COLO668 (cell line): Measurements from ENCODE around the gene DPP6.
"Not testable (repeated sequence)": the region's sequence is repeated elsewhere in the genome, so short reads cannot be mapped to it uniquely, and the experiment has no call there.

Experiments used
- DNase-seq: peaks from one replicate; lab custom pipeline; 2025; ENCODE audit not compliant: unreplicated experiment; lab: John Stamatoyannopoulos, UW

DPP6 gene

DNA sequence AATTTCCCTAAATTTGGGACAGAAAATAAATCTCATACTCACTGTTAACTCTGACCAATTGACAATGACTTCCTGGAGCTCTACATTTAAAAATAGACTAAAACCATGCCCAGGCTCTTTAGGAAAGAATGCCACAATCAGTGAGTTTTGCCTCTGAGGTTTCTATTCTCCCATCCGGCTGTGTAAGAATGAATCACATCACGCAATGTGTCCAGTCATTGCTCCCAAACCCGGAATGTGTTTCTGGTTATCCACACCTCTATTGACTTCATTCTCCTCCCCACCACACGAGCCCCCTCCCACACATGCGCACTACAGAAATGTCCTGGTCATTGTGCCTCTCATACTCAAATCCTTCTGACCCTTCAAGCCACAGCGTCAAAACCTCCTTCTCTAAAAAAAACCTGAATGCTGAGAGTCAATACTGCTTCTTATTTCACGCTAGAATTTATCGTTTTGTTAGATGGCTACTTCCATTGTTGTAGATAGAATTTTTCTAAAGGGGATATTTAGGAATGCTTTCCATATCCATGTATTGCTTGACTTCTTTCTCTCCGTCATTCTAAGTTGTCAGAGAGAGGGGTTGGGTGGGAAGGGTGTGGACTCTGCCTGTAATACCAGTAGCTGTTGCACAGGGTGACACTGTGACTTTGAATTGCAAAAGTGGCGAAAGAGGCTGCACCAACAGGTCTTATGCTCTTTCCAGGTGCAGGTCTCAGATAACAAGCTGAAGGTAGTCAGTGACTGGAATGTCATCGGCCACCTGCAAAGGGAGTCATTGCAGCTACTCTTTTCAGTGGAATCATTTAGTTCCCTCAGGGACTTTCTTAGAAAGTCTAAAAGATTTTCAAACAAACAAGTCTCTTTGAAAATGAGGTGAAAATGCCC, 594.2 kb downstream of the DPP6 start:
- no peak for DNase-seq

DNA sequence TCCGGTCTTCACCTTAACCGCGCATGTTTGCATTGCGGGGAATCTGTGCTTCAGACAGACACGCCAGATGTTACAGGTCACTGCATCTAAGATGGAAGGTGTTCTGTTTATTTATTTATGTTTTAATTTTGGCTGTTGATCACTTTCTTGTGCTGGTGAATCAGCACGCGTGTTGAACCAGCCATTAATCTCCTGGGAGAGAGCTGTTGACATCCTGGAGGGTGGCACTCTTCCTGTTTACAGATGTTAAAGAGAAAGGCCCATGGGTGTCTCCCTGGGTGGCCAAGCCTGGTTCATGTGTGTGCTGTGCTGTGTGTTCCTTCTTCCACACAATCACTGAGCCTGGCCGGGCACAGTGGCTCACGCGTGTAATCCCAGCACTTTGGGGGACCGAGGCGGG, 595.4 kb downstream of the DPP6 start:
- no peak for DNase-seq

DNA sequence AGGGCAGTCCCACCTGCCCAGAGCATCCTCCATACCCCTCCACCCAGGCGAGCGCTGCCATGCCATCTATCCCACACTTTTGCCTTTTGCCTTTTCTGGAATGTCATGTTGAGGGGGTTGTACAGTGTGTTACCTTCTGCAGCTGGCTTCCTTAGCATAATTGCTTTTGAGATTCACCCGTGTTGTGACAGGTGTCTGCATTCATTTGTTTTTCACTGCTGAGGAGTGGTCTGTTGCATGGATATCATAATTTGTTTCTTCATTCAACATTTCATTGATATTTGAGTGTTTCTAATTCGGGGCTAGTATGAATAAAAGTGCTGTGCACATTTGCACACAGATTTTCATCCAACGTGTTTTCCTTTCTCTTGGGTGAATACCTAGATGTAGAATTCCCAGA, 596.8 kb downstream of the DPP6 start:
- no peak for DNase-seq

DNA sequence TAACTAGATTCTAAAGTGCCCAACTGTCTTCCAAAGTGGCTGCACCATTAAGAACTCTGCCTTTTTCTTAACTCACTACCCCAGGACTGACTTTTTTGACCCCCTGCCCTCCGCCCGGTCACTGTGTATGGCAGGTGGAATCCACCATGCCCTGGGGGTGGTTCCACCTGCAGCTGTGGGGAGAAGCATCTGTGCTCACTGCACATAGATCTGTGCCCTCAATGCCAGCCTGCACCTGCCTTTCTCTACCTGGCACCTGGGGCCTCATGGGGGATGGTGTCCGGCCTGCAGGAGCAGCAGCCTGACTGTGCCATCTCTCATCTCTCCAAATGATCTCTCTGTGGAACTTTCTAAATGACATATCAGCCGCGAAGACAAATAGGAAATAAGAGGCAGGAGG, 597.2 kb downstream of the DPP6 start:
- DNase-seq = no peak

DNA sequence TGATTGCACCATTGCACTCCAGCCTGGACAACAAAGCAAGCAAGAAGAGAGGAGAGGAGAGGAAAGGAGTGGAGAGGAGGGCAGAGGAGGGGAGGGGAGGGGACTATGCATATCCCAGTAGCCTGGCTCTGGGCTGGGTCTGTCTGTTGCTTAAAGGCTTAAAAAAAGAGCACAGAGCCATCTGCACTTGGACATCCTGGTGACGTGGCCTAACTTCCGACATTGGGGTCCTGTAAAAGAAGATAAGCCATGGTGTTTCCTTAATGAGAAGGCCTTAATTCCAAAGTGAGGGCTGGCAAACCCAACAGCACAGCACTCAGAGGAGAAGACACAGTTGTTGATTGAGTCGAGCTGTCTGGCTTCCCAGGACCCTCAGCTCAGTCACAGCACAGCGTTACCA, 598.1 kb downstream of the DPP6 start:
- DNase-seq = no peak

DNA sequence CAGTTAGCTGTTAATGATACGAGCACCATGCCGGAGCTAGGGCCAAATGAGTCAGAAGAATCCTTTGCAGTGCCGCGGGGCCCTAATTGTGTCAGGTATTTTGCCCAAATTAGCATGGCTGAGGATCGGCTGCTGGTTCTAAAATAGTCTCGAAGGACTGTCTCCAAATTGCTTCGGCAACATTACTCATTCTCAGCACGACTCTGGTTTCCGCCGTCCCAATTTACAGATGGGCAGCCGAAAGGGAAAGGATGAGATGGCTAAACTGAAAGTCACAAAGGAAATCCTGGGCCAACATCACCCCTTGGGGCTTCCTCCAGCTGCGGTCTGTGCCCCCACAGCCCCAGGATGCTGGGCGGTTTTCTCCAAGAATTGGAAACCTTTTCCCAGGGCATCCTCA, 599.3 kb downstream of the DPP6 start:
- DNase-seq = no peak

DNA sequence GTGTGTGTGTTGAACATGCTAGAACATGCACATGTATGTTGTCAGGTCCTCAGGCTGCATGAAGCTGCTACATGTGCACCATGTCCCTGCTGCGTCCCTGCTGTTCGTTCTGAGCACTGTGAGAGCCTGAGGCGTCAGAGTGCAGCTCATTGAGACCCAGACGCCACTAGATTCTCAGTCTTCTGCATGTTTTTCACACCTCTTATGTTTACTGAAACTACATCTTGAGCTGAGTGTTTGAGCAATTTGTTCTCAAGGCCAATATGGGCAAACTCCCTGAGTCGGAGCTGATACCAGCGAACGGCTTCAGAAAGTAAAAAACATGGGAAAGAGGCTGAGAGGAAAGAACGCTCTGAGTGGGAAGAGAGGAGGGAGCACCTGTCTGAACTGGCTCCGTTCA, 600.4 kb downstream of the DPP6 start:
- no peak for DNase-seq

DNA sequence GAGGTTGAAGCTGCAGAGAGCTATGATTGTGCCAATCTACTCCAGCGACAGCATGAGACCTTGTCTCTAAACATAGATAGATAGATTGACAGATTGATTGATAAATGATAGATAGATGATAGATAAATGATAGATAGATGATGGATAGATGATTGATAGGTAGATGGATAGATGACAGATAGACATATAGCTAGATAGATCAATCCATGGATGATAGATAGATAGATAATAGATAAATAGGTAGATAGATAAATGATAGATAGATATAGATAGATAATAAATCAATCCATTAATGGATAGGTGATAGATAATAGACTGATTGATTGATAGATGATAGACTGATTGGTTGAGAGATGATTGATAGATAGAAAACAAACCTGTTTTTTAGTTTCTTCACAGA, 601.1 kb downstream of the DPP6 start:
- no peak for DNase-seq

DNA sequence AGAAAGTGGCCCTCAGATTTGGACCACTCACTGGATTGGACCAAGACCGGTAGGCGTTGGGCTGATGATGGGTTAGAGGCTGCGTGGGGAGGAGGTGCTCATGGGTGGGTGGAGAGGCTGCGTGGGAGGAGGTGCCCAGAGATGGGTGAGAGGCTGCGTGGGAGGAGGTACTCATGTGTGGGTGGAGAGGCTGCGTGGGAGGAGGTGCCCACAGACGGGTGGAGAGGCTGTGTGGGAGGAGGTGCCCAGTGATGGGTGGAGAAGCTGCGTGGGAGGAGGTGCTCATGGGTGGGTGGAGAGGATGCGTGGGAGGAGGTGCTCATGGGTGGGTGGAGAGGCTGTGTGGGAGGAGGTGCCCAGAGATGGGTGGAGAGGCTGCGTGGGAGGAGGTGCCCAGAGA, 604.4 kb downstream of the DPP6 start:
- DNase-seq = no peak

DNA sequence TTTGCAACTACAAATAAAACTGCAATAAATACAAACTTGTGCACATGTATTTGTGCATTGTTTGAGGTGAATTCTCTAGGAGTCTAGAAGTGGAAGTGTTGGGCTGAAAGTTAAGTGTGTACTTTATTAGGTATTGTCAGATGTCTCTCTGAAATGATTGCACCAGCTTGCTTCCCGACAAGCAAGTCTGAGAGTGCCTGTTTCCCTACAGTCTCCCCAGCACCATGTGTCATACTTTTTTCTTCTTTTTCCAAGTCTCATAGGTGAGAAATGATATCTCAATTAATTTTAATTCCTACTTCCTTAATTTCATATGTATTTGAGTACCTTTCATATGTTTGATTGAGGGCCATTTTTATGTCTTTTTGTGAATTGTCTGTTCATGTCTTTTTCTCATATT, 614.6 kb downstream of the DPP6 start:
- no peak for DNase-seq

DNA sequence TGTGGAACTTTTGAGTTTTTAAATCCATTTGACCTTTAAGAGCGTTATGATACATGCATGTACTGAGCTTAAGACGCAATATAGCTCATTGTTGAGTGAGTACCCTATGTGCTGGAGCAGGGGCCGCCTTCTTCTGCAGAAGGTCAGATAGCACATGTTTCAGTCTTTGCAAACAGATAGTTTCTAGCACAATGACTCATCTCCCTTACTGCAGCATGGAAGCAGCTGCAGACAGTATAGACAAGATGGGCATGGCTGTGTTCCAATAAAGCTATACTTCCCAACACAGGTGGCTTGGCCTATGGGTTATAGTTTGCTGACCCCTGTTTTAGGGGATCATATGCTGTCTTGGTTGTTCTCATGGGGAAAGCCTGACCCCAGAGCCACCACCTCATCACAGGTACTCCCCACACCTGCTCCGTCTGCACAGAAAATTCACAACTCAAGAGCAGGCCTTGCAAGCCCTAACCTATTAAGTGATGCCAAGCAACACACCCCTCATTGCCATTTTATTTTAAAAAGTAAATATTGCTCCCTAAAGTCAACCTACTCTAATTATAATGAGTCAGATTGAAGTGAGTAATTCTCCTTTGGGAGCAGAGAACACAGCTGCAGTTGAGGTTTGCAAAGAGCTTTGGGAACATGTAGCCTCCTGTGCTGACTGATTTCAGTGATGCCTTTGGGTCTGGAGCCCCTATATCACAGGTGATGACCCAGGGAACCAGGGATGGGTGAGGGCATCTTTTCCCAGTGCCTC, 620.6 kb downstream of the DPP6 start:
- no peak for DNase-seq

DNA sequence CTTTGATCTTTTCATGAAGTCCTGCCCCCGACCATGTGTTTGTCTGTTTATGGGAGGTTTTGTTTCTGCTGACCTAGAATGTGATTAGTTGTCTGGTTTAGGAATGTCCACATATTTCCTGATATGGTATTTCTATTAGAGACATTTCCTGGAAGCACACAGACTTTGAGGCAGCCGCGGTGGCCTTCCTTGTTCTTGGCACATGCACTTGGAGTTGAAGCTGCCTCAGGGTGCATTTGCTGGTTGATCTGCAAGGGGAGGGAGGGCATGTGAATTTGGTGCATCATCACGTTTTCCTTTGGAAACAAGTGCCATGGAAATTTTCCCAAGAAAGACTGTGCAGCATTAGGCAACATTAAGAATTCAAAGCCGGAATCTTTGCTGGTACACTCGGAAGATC, 622.0 kb downstream of the DPP6 start:
- DNase-seq = no peak

DNA sequence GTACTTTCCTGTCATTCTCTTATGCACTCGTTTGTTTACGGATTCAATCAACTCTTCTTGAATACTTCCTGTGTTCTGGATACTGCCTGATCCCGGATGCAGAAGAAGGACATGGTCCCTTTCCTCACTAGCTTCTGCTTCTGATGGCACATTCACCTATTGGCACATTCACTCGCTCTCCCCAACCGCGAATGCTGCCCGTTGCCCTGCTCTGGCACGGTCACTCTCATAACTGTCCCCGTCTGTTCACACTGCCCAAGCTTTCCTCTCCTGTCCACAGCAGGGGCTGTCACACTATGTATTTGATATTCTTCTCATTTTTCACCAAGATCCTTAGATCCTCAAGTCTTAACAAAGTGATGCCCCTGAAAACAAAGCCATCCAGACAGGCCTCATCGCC, 623.4 kb downstream of the DPP6 start:
- no peak for DNase-seq

DNA sequence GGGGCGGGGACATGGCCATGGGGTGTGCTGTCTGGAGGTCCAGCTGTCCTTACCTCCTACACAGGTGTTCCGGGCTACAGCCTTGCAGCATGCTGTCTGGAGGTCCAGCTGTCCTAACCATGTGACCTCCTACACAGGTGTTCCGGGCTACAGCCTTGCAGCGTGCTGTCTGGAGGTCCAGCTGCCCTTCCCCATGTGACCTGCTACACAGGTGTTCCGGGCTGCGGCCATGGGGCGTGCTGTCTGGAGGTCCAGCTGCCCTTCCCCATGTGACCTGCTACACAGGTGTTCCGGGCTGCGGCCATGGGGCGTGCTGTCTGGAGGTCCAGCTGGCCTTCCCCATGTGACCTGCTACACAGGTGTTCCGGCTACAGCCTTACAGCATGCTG, 623.8 kb downstream of the DPP6 start:
- not testable (repeated sequence) for DNase-seq

DNA sequence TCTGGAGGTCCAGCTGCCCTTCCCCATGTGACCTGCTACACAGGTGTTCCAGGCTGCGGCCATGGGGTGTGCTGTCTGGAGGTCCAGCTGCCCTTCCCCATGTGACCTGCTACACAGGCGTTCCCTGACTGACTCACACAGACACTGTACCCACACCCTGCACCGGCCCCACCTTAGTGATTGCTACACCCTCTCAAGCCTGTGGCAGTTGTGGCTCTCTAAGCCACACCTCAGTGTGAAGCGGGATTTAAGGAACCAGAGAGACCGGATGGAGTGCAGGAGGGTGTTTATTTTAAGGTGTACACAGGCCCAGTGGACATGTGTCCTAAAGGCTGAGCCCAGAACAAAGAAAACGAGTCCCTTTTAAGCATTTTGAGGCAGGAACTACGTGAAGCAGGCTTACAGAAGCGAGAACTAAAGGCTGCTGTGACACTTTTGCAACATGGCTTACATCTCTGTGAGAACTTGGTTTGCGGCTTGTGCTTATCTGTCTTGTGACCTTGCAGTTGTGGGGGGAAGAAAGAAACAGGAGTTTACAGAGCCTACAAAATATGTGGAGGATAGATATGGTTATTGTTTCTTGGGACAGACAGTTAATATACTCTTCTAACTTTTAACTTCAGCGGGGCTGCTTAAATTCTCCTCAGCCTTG, 624.4 kb downstream of the DPP6 start:
- no peak for DNase-seq

DNA sequence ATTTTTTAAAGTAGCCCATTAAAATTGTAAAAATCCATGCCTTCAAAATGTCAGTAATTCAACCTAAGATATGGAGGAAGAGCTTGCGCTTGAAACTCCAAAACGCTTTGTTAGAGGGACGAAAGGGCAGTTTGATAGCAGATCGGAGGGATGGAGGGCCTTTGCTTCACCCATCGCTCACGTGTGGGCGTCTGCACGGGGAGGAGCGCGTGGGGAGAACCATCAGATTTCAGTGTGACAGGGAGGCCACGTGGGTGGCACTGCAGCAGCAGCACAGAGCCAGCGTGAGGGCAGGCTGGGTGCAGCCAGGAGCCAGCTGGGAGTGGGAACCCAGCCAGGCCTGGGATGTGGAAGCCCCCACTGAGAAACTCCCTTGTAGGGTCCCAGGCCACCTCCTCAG, 625.3 kb downstream of the DPP6 start:
- DNase-seq = no peak

DNA sequence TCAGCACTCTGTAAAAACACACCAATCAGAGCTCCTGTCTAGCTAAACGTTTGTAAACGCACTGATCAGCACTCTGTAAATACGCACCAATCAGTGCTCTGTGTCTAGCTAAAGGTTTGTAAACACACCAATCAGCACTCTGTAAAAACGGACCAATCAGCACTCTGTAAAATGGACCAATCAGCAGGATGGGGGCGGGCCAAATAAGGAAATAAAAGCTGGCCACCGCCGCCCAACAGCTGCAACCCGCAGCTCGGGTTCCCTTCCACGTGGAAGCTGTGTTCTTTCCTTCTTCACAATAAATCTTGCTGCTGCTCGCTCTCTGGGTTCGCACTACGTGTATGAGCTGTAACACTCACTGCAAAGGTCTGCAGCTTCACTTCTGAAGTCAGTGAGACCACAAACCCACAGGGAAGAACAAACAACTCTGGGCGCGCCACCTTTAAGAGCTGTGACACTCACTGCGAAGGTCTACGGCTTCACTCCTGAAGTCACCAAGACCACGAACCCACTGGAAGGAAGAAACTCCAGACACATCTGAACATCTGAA, 625.9 kb downstream of the DPP6 start:
- DNase-seq = not testable (repeated sequence)

DNA sequence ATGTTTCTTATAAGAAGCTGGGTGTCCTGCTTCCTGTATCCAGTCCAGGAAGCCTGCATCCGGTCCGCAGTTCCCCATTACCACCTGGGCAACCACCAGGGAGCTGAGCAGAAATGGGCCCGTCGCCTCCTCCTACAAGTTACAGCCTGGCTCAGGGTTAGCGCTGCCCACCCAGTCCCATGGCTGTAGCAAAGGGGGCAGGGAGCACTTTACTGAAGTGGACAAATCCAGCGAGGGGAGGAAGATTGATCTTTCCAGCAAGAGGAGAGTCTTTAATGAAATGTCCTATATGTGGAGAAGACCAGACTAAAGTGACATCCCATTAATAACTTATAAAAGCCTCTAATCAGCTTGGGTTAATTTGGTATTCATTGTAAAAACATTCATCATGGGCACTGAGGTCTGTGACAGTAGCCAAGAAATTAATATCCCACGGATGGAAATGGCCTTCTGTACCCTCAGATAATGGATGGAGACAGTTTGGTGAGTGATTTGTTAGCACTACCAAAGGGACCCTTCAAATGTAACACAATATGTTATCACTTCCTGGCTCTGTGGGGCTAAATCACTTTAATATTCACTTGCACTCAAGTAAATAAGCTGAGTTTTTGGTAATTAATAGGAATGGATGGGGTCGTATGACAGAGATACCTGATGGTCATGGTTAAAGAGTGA, 627.3 kb downstream of the DPP6 start:
- no peak for DNase-seq

DNA sequence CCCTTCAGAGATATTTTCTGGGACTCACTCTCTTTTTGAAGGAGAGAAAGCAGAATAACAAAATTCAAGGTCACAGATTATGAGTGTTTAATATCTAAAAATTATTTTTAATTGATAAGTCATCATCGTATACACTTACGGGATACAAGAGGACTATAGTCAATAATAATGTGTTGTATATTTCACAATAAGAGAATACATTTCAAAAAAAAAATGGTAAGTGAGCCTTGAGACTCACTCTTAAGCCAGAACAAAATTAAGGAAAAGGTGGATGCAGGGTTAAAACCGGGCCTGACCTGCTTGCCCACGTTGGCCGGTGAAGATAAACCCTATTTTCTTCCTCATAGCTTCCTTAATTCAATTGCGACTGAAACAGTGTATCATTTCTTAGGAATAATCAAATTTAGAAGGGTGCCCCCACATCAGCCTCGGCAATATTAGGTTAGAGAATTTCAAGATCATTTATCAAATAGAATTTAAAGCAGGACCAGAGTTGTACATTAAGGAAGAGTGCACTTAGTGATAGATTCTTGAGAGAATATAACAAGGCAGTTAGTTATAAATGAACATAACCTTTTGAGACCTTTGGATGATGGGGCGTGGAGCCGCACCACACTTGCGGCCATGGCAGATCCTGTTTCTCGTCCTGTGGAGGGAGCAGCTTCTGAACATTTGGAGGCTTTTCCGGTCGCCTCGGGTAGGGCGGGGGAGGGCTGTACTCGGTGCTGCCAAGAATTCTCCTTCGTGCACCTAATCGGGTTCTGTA, 628.9 kb downstream of the DPP6 start:
- DNase-seq = no peak

DNA sequence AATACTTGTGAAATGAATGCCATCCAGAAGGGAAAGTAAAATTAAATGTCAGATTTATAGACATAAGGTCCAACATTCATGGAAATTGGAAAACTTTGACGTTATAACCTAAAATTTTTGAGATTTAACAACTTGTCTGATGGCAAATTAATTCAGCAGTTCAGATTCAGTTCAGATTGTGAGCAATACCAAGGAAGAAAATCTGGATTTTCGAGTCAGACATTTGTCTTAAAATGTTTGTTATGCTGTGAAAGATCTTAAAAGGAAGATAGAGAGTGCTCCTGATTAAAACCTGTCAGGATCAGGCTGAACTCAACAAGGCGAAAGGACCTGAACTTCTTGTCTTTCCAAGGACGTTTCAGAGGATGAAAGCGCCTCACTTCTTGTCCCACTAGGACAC, 629.8 kb downstream of the DPP6 start:
- no peak for DNase-seq
